Activated CD4-positive, alpha-beta memory T cell treated with anti-CD3 and anti-CD28 coated beads, Interleukin-2, amount 10 ng/mL, durations not matched to agents 7 days and 5 days (primary cell): ENCODE measurements around the gene BOC. TPM values are rescaled to one million over a fixed set of nuclear protein-coding genes. Genes with fewer than 3 reads are reported as not detected.

Experiments used
- CTCF ChIA-PET: fragments of 350-600 bp; sonication (Branson Sonifier 250); formaldehyde crosslinking; loops from one replicate; lab custom pipeline; 2021; ENCODE audit warnings: antibody characterized with exemption, inconsistent platforms; lab: Charles Lee
- POLR2A ChIA-PET: fragments of 350-600 bp; sonication (Branson Sonifier 250); formaldehyde crosslinking; loops from one replicate; lab custom pipeline; 2021; ENCODE audit warnings: antibody characterized with exemption; lab: Charles Lee
- DNase-seq: peaks from one replicate; pipeline ENCODE4 v3.0.0-alpha.2; 2020
- H3K27ac Mint-ChIP-seq: one replicate; pipeline ENCODE4 v1.8.0; 2021; ENCODE audit warnings: mild to moderate bottlenecking, mixed read lengths
- H3K27me3 Mint-ChIP-seq: one replicate; pipeline ENCODE4 v1.8.0; 2021; ENCODE audit warnings: mixed read lengths
- H3K36me3 Mint-ChIP-seq: one replicate; pipeline ENCODE4 v1.8.0; 2021; ENCODE audit warnings: low read depth, mixed read lengths
- H3K4me1 Mint-ChIP-seq: one replicate; pipeline ENCODE4 v1.8.0; 2021; ENCODE audit warnings: mixed read lengths
- H3K4me3 Mint-ChIP-seq: one replicate; pipeline ENCODE4 v1.8.0; 2021; ENCODE audit warnings: mild to moderate bottlenecking, mixed read lengths
- H3K9me3 Mint-ChIP-seq: one replicate; pipeline ENCODE4 v1.8.0; 2021; ENCODE audit warnings: mixed read lengths
- total RNA-seq, 2 experiments: library from RNA; stranded (reverse); gene quantifications; one replicate each; pipeline ENCODE4 v1.2.3, GENCODE V29; 2021

BOC gene
- total RNA-seq, 2 experiments from 2014 or later = not detected

- ChIA-PET POLR2A (no interaction called here), CTCF (no interaction called here)
- Mint-ChIP-seq H3K4me3 (no peak overlapping the region), H3K27ac (no peak overlapping the region), H3K27me3 (peaks cover 4% of the 10 kb centered on the region), H3K4me1 (no peaks in the 10 kb centered on the region), H3K9me3 (no peaks in the 10 kb centered on the region), H3K36me3 (no peaks in the 10 kb centered on the region)
- DNase-seq = no peak
Observed at GRCh38 chr3:113265231-113265630, 53.9 kb downstream of the BOC start.

GRCh38 chr3:113266738-113267137, 55.4 kb downstream of the BOC start:
- POLR2A ChIA-PET = no interaction called here
- H3K4me1 Mint-ChIP-seq = no peaks in the 10 kb centered on the region
- CTCF ChIA-PET = no interaction called here
- H3K27ac Mint-ChIP-seq = no peak overlapping the region
- H3K9me3 Mint-ChIP-seq = no peaks in the 10 kb centered on the region
- no peak overlapping the region for H3K4me3 Mint-ChIP-seq
- no peaks in the 10 kb centered on the region for H3K36me3 Mint-ChIP-seq
- no peak for DNase-seq
- H3K27me3 Mint-ChIP-seq = peaks cover 2% of the 10 kb centered on the region

GRCh38 chr3:113268311-113268710, 57.0 kb downstream of the BOC start:
- no peaks in the 10 kb centered on the region for H3K36me3 Mint-ChIP-seq
- POLR2A ChIA-PET = no interaction called here
- peaks cover 2% of the 10 kb centered on the region for H3K27me3 Mint-ChIP-seq
- no peaks in the 10 kb centered on the region for H3K4me1 Mint-ChIP-seq
- DNase-seq = no peak
- CTCF ChIA-PET = no interaction called here
- H3K4me3 Mint-ChIP-seq = no peak overlapping the region
- no peak overlapping the region for H3K27ac Mint-ChIP-seq
- no peaks in the 10 kb centered on the region for H3K9me3 Mint-ChIP-seq

- H3K36me3 Mint-ChIP-seq = no peaks in the 10 kb centered on the region
- H3K4me1 Mint-ChIP-seq = no peaks in the 10 kb centered on the region
- ChIA-PET CTCF (no interaction called here), POLR2A (no interaction called here)
- peaks cover 2% of the 10 kb centered on the region for H3K27me3 Mint-ChIP-seq
- H3K9me3 Mint-ChIP-seq = no peaks in the 10 kb centered on the region
- H3K27ac Mint-ChIP-seq = no peak overlapping the region
- H3K4me3 Mint-ChIP-seq = no peak overlapping the region
- DNase-seq = no peak
Observed at GRCh38 chr3:113268942-113269341, 57.6 kb downstream of the BOC start.

- Mint-ChIP-seq H3K4me1 (no peaks in the 10 kb centered on the region), H3K9me3 (no peaks in the 10 kb centered on the region), H3K4me3 (no peak overlapping the region), H3K27me3 (peaks cover 2% of the 10 kb centered on the region), H3K27ac (no peak overlapping the region), H3K36me3 (no peaks in the 10 kb centered on the region)
- ChIA-PET CTCF (no interaction called here), POLR2A (no interaction called here)
- no peak for DNase-seq
Observed at GRCh38 chr3:113269661-113270060, 58.3 kb downstream of the BOC start.

- DNase-seq = no peak
- Mint-ChIP-seq H3K36me3 (no peaks in the 10 kb centered on the region), H3K4me3 (no peak overlapping the region), H3K27ac (no peak overlapping the region), H3K4me1 (no peaks in the 10 kb centered on the region), H3K9me3 (no peaks in the 10 kb centered on the region), H3K27me3 (peaks cover 2% of the 10 kb centered on the region)
- ChIA-PET CTCF (no interaction called here), POLR2A (no interaction called here)
Observed at GRCh38 chr3:113270068-113270467, 58.7 kb downstream of the BOC start.

- POLR2A ChIA-PET = no interaction called here
- Mint-ChIP-seq H3K27ac (no peak overlapping the region), H3K27me3 (peaks cover 2% of the 10 kb centered on the region), H3K9me3 (no peaks in the 10 kb centered on the region), H3K36me3 (no peaks in the 10 kb centered on the region), H3K4me3 (no peak overlapping the region), H3K4me1 (no peaks in the 10 kb centered on the region)
- CTCF ChIA-PET = no interaction called here
- no peak for DNase-seq
Observed at GRCh38 chr3:113270786-113271185, 59.4 kb downstream of the BOC start.

- Mint-ChIP-seq H3K9me3 (no peaks in the 10 kb centered on the region), H3K27me3 (peaks cover 2% of the 10 kb centered on the region), H3K27ac (no peak overlapping the region), H3K36me3 (no peaks in the 10 kb centered on the region), H3K4me3 (no peak overlapping the region), H3K4me1 (peaks cover 3% of the 10 kb centered on the region)
- no peak for DNase-seq
- CTCF ChIA-PET = no interaction called here
- POLR2A ChIA-PET = no interaction called here
Observed at GRCh38 chr3:113271189-113271588, 59.8 kb downstream of the BOC start.

- Mint-ChIP-seq H3K27ac (no peak overlapping the region), H3K4me3 (no peak overlapping the region), H3K27me3 (no peaks in the 10 kb centered on the region), H3K4me1 (peaks cover 3% of the 10 kb centered on the region), H3K9me3 (no peaks in the 10 kb centered on the region), H3K36me3 (no peaks in the 10 kb centered on the region)
- ChIA-PET POLR2A (no interaction called here), CTCF (interaction anchor here (1.5 kb wide), 1 partner anchor 16 kb away, joined by 4 read pairs; no protein-coding TSS in a partner anchor)
- DNase-seq = no peak
Observed at GRCh38 chr3:113271594-113272384, 60.4 kb downstream of the BOC start.

GRCh38 chr3:113272385-113272779, 61.0 kb downstream of the BOC start:
- Mint-ChIP-seq H3K4me3 (no peak overlapping the region), H3K4me1 (peaks cover 3% of the 10 kb centered on the region), H3K36me3 (no peaks in the 10 kb centered on the region), H3K9me3 (no peaks in the 10 kb centered on the region), H3K27me3 (no peaks in the 10 kb centered on the region), H3K27ac (no peak overlapping the region)
- ChIA-PET POLR2A (no interaction called here), CTCF (interaction anchor here (1.5 kb wide), 1 partner anchor 16 kb away, joined by 4 read pairs; no protein-coding TSS in a partner anchor)
- no peak for DNase-seq

GRCh38 chr3:113273011-113273410, 61.7 kb downstream of the BOC start:
- Mint-ChIP-seq H3K9me3 (no peaks in the 10 kb centered on the region), H3K27ac (no peak overlapping the region), H3K27me3 (no peaks in the 10 kb centered on the region), H3K4me1 (peaks cover 3% of the 10 kb centered on the region), H3K4me3 (no peak overlapping the region), H3K36me3 (no peaks in the 10 kb centered on the region)
- no peak for DNase-seq
- CTCF ChIA-PET = interaction anchor here (1.5 kb wide), 1 partner anchor 15 kb away, joined by 4 read pairs; no protein-coding TSS in a partner anchor
- POLR2A ChIA-PET = no interaction called here

GRCh38 chr3:113273604-113274378, 62.4 kb downstream of the BOC start:
- POLR2A ChIA-PET = no interaction called here
- no peaks in the 10 kb centered on the region for H3K36me3 Mint-ChIP-seq
- CTCF ChIA-PET = no interaction called here
- H3K27me3 Mint-ChIP-seq = no peaks in the 10 kb centered on the region
- H3K9me3 Mint-ChIP-seq = no peaks in the 10 kb centered on the region
- no peak for DNase-seq
- H3K27ac Mint-ChIP-seq = no peak overlapping the region
- H3K4me3 Mint-ChIP-seq = no peak overlapping the region
- peaks cover 3% of the 10 kb centered on the region for H3K4me1 Mint-ChIP-seq

GRCh38 chr3:113274425-113275257, 63.3 kb downstream of the BOC start:
- H3K4me1 Mint-ChIP-seq = peaks cover 3% of the 10 kb centered on the region
- H3K36me3 Mint-ChIP-seq = no peaks in the 10 kb centered on the region
- H3K27me3 Mint-ChIP-seq = no peaks in the 10 kb centered on the region
- ChIA-PET POLR2A (no interaction called here), CTCF (no interaction called here)
- H3K4me3 Mint-ChIP-seq = no peak overlapping the region
- H3K9me3 Mint-ChIP-seq = no peaks in the 10 kb centered on the region
- no peak overlapping the region for H3K27ac Mint-ChIP-seq
- DNase-seq = no peak
